ENCODE data around the gene PRKRIP1. TPM values are rescaled to one million over a fixed set of nuclear protein-coding genes. Genes with fewer than 3 reads are reported as not detected.

PRKRIP1 gene
- total RNA-seq, 2 experiments from 2014 or later = 47.4 to 48.0 TPM

- Histone ChIP-seq H3K27ac (ENCODE audit: low read depth in 1 of 2, low read length in 2 of 2) (peak within 1 kb of the TSS; percentile 92 to 95), H3K27me3 (ENCODE audit: control insufficient read depth in 1 of 2, insufficient read depth in 2 of 2, low read length in 2 of 2) (no peaks in the 10 kb centered on the region), H3K9me3 (ENCODE audit: control insufficient read depth in 1 of 2, insufficient read depth in 1 of 2, low read length in 2 of 2) (no peaks in the 10 kb centered on the region), H3K4me3 (ENCODE audit: low read length) (peak within 1 kb of the TSS; percentile 79), H3K36me3 (ENCODE audit: insufficient read depth, low read length) (peaks cover 4% of the 10 kb centered on the region), H3K4me1 (ENCODE audit: insufficient read depth, low read length) (peaks cover 68% of the 10 kb centered on the region)
- peaks cover 47% of the 10 kb centered on the region for H3K4me1 Mint-ChIP-seq (ENCODE audit: low read depth)
- H3K4me3 Mint-ChIP-seq = peak within 1 kb of the TSS; percentile 94
- peak; percentile 71 to 93 (median 87) for DNase-seq
- H3K9me3 Mint-ChIP-seq = no peaks in the 10 kb centered on the region
- H3K27ac Mint-ChIP-seq = peak within 1 kb of the TSS; percentile 100
- peak; percentile 56 for ATAC-seq (ENCODE audit: poor library complexity)
- CTCF ChIA-PET = interaction anchor here (0.9 to 4.0 kb wide), 3 partner anchors 8 to 29 kb away, joined by 3 to 13 read pairs (median 12); no protein-coding TSS in a partner anchor
- peaks cover 19% of the 10 kb centered on the region for H3K36me3 Mint-ChIP-seq (ENCODE audit: low read depth)
- no peak for TF ChIP-seq CTCF (IDR thresholded peaks at IDR 0.05)
- no peaks in the 10 kb centered on the region for H3K27me3 Mint-ChIP-seq
- intact Hi-C loops (cut with DNase I, micrococcal nuclease) = loop anchor here (1.0 to 5.0 kb wide), 5 partner anchors 17 to 37 kb away; partner anchors contain the start of genes PRKRIP1 (in 2 of the 2), ALKBH4 (in 1 of the 2) and LRWD1 (in 1 of the 2)
- POLR2A ChIA-PET = interaction anchor here (1.3 to 6.6 kb wide), 6 partner anchors 7 to 38 kb away, joined by 3 to 61 read pairs (median 6); partner anchors contain the start of gene PRKRIP1
Observed at GRCh38 chr7:102433219-102434038, 37.3 kb downstream of the PRKRIP1 start, which contains the start of gene ORAI2. Gene ORAI2 (plus strand): TSS chr7:102433575. CDS start chr7:102438957, 5,382 bp downstream.

- peak overlapping the region; percentile 92 for H3K4me3 Mint-ChIP-seq
- no peaks in the 10 kb centered on the region for H3K27me3 Mint-ChIP-seq
- no peaks in the 10 kb centered on the region for H3K27me3 ChIP-seq (ENCODE audit: control insufficient read depth in 1 of 2, insufficient read depth in 2 of 2, low read length in 2 of 2)
- ChIA-PET CTCF (interaction anchor here (0.6 to 4.0 kb wide), 5 partner anchors 9 to 29 kb away, joined by 3 to 13 read pairs (median 11); no protein-coding TSS in a partner anchor), POLR2A (interaction anchor here (1.1 to 6.6 kb wide), 7 partner anchors 8 to 38 kb away, joined by 3 to 61 read pairs (median 4); partner anchors contain the start of gene PRKRIP1)
- intact Hi-C loops (cut with DNase I, micrococcal nuclease) = loop anchor here in 1 of 2 experiments (5.0 kb wide), 2 partner anchors 33 to 37 kb away; partner anchors contain the start of gene PRKRIP1
- peaks cover 62% of the 10 kb centered on the region for H3K4me1 ChIP-seq (ENCODE audit: insufficient read depth, low read length)
- peak overlapping the region; percentile 69 to 83 for H3K27ac ChIP-seq (ENCODE audit: low read depth in 1 of 2, low read length in 2 of 2)
- no peak for TF ChIP-seq CTCF (IDR thresholded peaks at IDR 0.05)
- peaks cover 6% of the 10 kb centered on the region for H3K36me3 ChIP-seq (ENCODE audit: insufficient read depth, low read length)
- peaks cover 19% of the 10 kb centered on the region for H3K36me3 Mint-ChIP-seq (ENCODE audit: low read depth)
- peak in 5 of 14 experiments; percentile 9 to 57 (median 44) for DNase-seq
- H3K27ac Mint-ChIP-seq = peak overlapping the region; percentile 97
- ATAC-seq (ENCODE audit: poor library complexity) = peak; percentile 10
- no peaks in the 10 kb centered on the region for H3K9me3 Mint-ChIP-seq
- H3K9me3 ChIP-seq (ENCODE audit: control insufficient read depth in 1 of 2, insufficient read depth in 1 of 2, low read length in 2 of 2) = no peaks in the 10 kb centered on the region
- peak overlapping the region; percentile 79 for H3K4me3 ChIP-seq (ENCODE audit: low read length)
- peaks cover 46% of the 10 kb centered on the region for H3K4me1 Mint-ChIP-seq (ENCODE audit: low read depth)
Observed at GRCh38 chr7:102434039-102434486, 37.9 kb downstream of the PRKRIP1 start.

GRCh38 chr7:102436118-102436517 lies 40.0 kb downstream of the PRKRIP1 start:
- H3K36me3 ChIP-seq (ENCODE audit: insufficient read depth, low read length) = peaks cover 16% of the 10 kb centered on the region
- Mint-ChIP-seq H3K4me3 (peak overlapping the region; percentile 38), H3K27me3 (no peaks in the 10 kb centered on the region), H3K36me3 (ENCODE audit: low read depth) (peaks cover 19% of the 10 kb centered on the region), H3K27ac (peak overlapping the region; percentile 97), H3K4me1 (ENCODE audit: low read depth) (peaks cover 27% of the 10 kb centered on the region), H3K9me3 (no peaks in the 10 kb centered on the region)
- H3K9me3 ChIP-seq (ENCODE audit: control insufficient read depth in 1 of 2, insufficient read depth in 1 of 2, low read length in 2 of 2) = no peaks in the 10 kb centered on the region
- H3K4me3 ChIP-seq (ENCODE audit: low read length) = no peak overlapping the region
- TF ChIP-seq CTCF (IDR thresholded peaks at IDR 0.05) = no peak
- POLR2A ChIA-PET = interaction anchor here (1.6 kb wide), 1 partner anchor 11 kb away, joined by 3 read pairs; no protein-coding TSS in a partner anchor
- intact Hi-C loops (cut with DNase I, micrococcal nuclease) = no loop called here
- H3K27ac ChIP-seq (ENCODE audit: low read depth in 1 of 2, low read length in 2 of 2) = no peak overlapping the region
- H3K27me3 ChIP-seq (ENCODE audit: control insufficient read depth in 1 of 2, insufficient read depth in 2 of 2, low read length in 2 of 2) = no peaks in the 10 kb centered on the region
- ATAC-seq (ENCODE audit: poor library complexity) = no peak
- CTCF ChIA-PET = interaction anchor here (1.7 to 4.0 kb wide), 3 partner anchors 14 to 31 kb away, joined by 3 to 13 read pairs (median 11); no protein-coding TSS in a partner anchor
- peaks cover 41% of the 10 kb centered on the region for H3K4me1 ChIP-seq (ENCODE audit: insufficient read depth, low read length)
- no peak for DNase-seq

All from CD4-positive, alpha-beta T cell (primary cell).